GM12878 (cell line): ENCODE measurements around the gene GPBAR1. TPM values are rescaled to one million over a fixed set of nuclear protein-coding genes. Genes with fewer than 3 reads are reported as not detected.

Experiments used
- ATAC-seq: fragments of 200-7000 bp; cut with Tn5 transposase; 3 replicates; pipeline ENCODE4 v1.9.1; 2020; ENCODE audit warnings: mild to moderate bottlenecking, moderate library complexity
- BruUV-seq: library from RNA; stranded (reverse); fragments of 400-500 nt; replicated peaks from 2 replicates; lab custom pipeline; 2021; lab: Mats Ljungman, UMichigan
- CTCF ChIA-PET: fragments of 300-600 bp; sonication (Branson Sonifier 250); formaldehyde crosslinking; extraction: SDS; loops from one replicate; lab custom pipeline; 2021; ENCODE audit warnings: inconsistent platforms; lab: Yijun Ruan, JAX
- POLR2A ChIA-PET: fragments of 350-600 bp; formaldehyde crosslinking; extraction: SDS; loops from one replicate; lab custom pipeline; 2021; ENCODE audit warnings: inconsistent platforms; lab: Charles Lee
- RAD21 ChIA-PET: fragments of 300-600 bp; sonication (Branson Sonifier 250); formaldehyde crosslinking; loops from one replicate; lab custom pipeline; 2023; ENCODE audit warnings: antibody characterized with exemption; ENCODE audit not compliant: unreplicated experiment; lab: Charles Lee
- SMC1A ChIA-PET: fragments of 300-600 bp; sonication (Branson Sonifier 250); formaldehyde crosslinking; loops from one replicate; lab custom pipeline; 2023; ENCODE audit not compliant: unreplicated experiment, uncharacterized antibody; lab: Charles Lee
- DNase-seq: peaks from one replicate; pipeline ENCODE4 v3.0.0-alpha.2; 2011; ENCODE audit warnings: low read depth, low spot score
- FAIRE-seq: peaks from 3 replicates; lab custom pipeline; 2011; peaks lifted over from hg19 to GRCh38; lab: Jason Lieb, UNC
- H2AFZ ChIP-seq: 2 replicates; pipeline ENCODE4 v1.6.0; 2011; ENCODE audit warnings: low read depth, low read length, control low read depth; ENCODE audit not compliant: control insufficient read depth
- H3K27ac ChIP-seq: 2 replicates; pipeline ENCODE4 v1.5.1; 2011; ENCODE audit warnings: control low read depth; ENCODE audit not compliant: control insufficient read depth, insufficient read depth
- H3K27me3 ChIP-seq, 2 experiments: replicated peaks in 1 of 2; 2 replicates each; pipeline versions ENCODE4 v1.6.0 to v1.6.1; 2011; ENCODE audit warnings: low read length in 1 of 2; ENCODE audit not compliant: control insufficient read depth in 2 of 2, insufficient read depth in 2 of 2
- H3K36me3 ChIP-seq, 2 experiments: 2 replicates each; pipeline ENCODE4 v1.5.1; 2011; ENCODE audit warnings: low read length in 1 of 2; ENCODE audit not compliant: control insufficient read depth in 2 of 2, insufficient read depth in 2 of 2
- H3K4me1 ChIP-seq: 2 replicates; pipeline ENCODE4 v1.6.1; 2011; ENCODE audit warnings: mild to moderate bottlenecking, low read length, moderate library complexity, mixed read lengths; ENCODE audit not compliant: control insufficient read depth, insufficient read depth
- H3K4me2 ChIP-seq: 2 replicates; pipeline ENCODE4 v1.6.0; 2011; ENCODE audit warnings: control low read depth; ENCODE audit not compliant: control insufficient read depth, insufficient read depth
- H3K4me3 ChIP-seq: fragments of 200-600 bp; sonication (generic); 2 replicates; pipeline ENCODE4 v1.5.1; 2016
- H3K79me2 ChIP-seq: 2 replicates; pipeline ENCODE4 v1.6.0; 2011; ENCODE audit warnings: low read length; ENCODE audit not compliant: control insufficient read depth, insufficient read depth
- H3K9ac ChIP-seq: 2 replicates; pipeline ENCODE4 v1.8.0; 2011; ENCODE audit warnings: low read length, control low read depth, mixed read lengths; ENCODE audit not compliant: control insufficient read depth, insufficient read depth
- H3K9me3 ChIP-seq: replicated peaks from 3 replicates; pipeline ENCODE4 v1.5.1; 2011; ENCODE audit warnings: mild to moderate bottlenecking, low read length; ENCODE audit not compliant: control insufficient read depth, insufficient read depth
- H4K20me1 ChIP-seq: 2 replicates; pipeline ENCODE4 v1.6.0; 2011; ENCODE audit not compliant: control insufficient read depth, insufficient read depth
- CBX3 ChIP-seq: fragments of 200-600 bp; sonication (generic); IDR thresholded peaks from 2 replicates; pipeline ENCODE4 v1.6.1; 2016; ENCODE audit warnings: low read depth, borderline replicate concordance
- HDAC6 ChIP-seq: fragments of 200-600 bp; sonication (generic); IDR thresholded peaks from one replicate; pipeline ENCODE4 v1.8.0; 2017; ENCODE audit warnings: antibody characterized with exemption; ENCODE audit not compliant: unreplicated experiment
- RAD21 ChIP-seq: IDR thresholded peaks from 2 replicates; pipeline ENCODE4 v1.6.1; 2011; ENCODE audit warnings: mild to moderate bottlenecking, low read depth, low read length, moderate library complexity; ENCODE audit not compliant: insufficient read depth
- RFX5 ChIP-seq: IDR thresholded peaks from 2 replicates; pipeline ENCODE4 v1.6.1; 2011; ENCODE audit warnings: low read depth, low read length, improper control_type of control experiment
- SREBF1 ChIP-seq: IDR thresholded peaks from 2 replicates; pipeline ENCODE4 v1.6.1; 2012; ENCODE audit warnings: mild to moderate bottlenecking, low read length
- YBX1 ChIP-seq: fragments of 450-650 bp; IDR thresholded peaks from 2 replicates; pipeline ENCODE4 v1.6.1; 2016; ENCODE audit warnings: antibody characterized with exemption
- WGBS: methylation state at CpG from one replicate; pipeline ENCODE4 v1.1.6; 2016; ENCODE audit warnings: low lambda C conversion rate; ENCODE audit not compliant: insufficient replicate concordance, insufficient coverage; ENCODE audit errors: missing lambda C conversion rate; 5-methylcytosine and 5-hydroxymethylcytosine counted together
- in situ Hi-C: fragments of 300-500 bp; cut with MboI; formaldehyde crosslinking; loops from 9 replicates; pipeline ENCODE4 v1.14.3; 2018; ENCODE audit warnings: mixed read lengths
- intact Hi-C: fragments of 100-400 bp; cut with micrococcal nuclease; formaldehyde crosslinking; loops from one replicate; pipeline ENCODE4 v1.14.2; 2022; ENCODE audit not compliant: unreplicated experiment
- polyA plus RNA-seq, 11 experiments: library from polyadenylated mRNA; depleted of rRNA in 4 of 11; unstranded in 6 of 11; stranded (reverse) in 5 of 11; fragments of >200 nt; fragmentation: Nextera tagmentation in 4 of 11; fragmentation: Illumina TruSeq in 1 of 11; extraction: Ambion mirVana in 4 of 11; extraction: Trizol in 1 of 11; gene quantifications; 1 replicate in 1 of 11; 2 replicates in 10 of 11; pipeline versions ENCODE4 v1.2.1 to v1.2.3, GENCODE V29; 2011 to 2016; ENCODE audit warnings: inconsistent platforms in 2 of 11, missing spikeins in 2 of 11, low read depth in 1 of 11
- total RNA-seq, 4 experiments: library from RNA; depleted of rRNA in 3 of 4; stranded (reverse); fragments of >200 nt in 3 of 4; fragmentation: Illumina TruSeq in 1 of 4; extraction: Trizol in 1 of 4; gene quantifications; 2 replicates each; pipeline versions ENCODE4 v1.2.1 to v1.2.3, GENCODE V29; 2013 to 2021
- TF ChIP-seq, protein P1 (sequence below): fragments of 450-650 bp; IDR thresholded peaks from 2 replicates; pipeline ENCODE4 v1.6.1; 2017; ENCODE audit warnings: antibody characterized with exemption, mild to moderate bottlenecking, moderate library complexity
- TF ChIP-seq, protein P2 (sequence below): IDR thresholded peaks from 2 replicates; pipeline ENCODE4 v1.6.1; 2011; ENCODE audit warnings: mild to moderate bottlenecking, low read depth, low read length, moderate library complexity; ENCODE audit not compliant: insufficient replicate concordance
- TF ChIP-seq, protein P3 (sequence below): fragments of 450-650 bp; formaldehyde crosslinking; IDR thresholded peaks from 2 replicates; pipeline ENCODE4 v1.4.0; 2020; ENCODE audit warnings: mild to moderate bottlenecking, moderate library complexity
- TF ChIP-seq, protein P4 (sequence below): fragments of 450-650 bp; IDR thresholded peaks from 2 replicates; pipeline ENCODE4 v1.6.1; 2016; ENCODE audit warnings: mild to moderate bottlenecking
- TF ChIP-seq, protein P5 (sequence below): fragments of 450-650 bp; formaldehyde crosslinking; IDR thresholded peaks from 2 replicates; pipeline ENCODE4 v1.4.0; 2022; ENCODE audit warnings: mild to moderate bottlenecking, moderate library complexity

The GPBAR1 gene
- total and polyA plus RNA-seq, 10 of the 15 experiments (the other 5 are each of a cell fraction or from before 2014, with no cell fraction given), result 0.03 to 0.36 (median 0.11) TPM; not detected in 3

DNA sequence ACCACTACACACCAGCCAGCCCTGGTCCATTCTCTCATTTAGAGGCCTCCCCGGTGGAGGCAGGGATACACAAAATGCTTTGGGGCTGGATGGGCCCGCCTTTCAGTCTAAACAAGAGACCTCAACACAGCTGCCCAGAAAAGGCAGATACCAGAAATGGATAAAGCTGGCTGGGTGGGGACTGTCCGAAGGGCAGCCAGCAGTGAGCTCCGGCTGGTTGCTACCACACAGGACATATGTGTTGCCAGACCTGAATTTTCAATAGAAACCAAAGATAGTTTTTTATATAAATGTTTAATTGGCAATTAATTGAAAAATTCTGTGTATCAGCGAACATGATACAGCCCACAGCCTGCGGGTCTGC lies 1.4 kb downstream of the GPBAR1 start:
- Histone ChIP-seq H3K36me3 (peaks cover 10 to 18% of the 10 kb centered on the region in 2 experiments; a peak in 3 of 4 replicates), H3K9me3 (no peaks in the 10 kb centered on the region), H3K9ac (no peak overlapping the region), H3K4me2 (no peak overlapping the region), H3K27ac (0 out of 2 replicates have a peak overlapping the region, but pooled peaks have one; percentile 10), H4K20me1 (no peaks in the 10 kb centered on the region), H3K79me2 (no peaks in the 10 kb centered on the region), H3K27me3 (no peaks in the 10 kb centered on the region), H3K4me1 (peaks cover 31% of the 10 kb centered on the region), H2AFZ (no peak overlapping the region), H3K4me3 (no peak overlapping the region)
- TF ChIP-seq, protein P1, sequence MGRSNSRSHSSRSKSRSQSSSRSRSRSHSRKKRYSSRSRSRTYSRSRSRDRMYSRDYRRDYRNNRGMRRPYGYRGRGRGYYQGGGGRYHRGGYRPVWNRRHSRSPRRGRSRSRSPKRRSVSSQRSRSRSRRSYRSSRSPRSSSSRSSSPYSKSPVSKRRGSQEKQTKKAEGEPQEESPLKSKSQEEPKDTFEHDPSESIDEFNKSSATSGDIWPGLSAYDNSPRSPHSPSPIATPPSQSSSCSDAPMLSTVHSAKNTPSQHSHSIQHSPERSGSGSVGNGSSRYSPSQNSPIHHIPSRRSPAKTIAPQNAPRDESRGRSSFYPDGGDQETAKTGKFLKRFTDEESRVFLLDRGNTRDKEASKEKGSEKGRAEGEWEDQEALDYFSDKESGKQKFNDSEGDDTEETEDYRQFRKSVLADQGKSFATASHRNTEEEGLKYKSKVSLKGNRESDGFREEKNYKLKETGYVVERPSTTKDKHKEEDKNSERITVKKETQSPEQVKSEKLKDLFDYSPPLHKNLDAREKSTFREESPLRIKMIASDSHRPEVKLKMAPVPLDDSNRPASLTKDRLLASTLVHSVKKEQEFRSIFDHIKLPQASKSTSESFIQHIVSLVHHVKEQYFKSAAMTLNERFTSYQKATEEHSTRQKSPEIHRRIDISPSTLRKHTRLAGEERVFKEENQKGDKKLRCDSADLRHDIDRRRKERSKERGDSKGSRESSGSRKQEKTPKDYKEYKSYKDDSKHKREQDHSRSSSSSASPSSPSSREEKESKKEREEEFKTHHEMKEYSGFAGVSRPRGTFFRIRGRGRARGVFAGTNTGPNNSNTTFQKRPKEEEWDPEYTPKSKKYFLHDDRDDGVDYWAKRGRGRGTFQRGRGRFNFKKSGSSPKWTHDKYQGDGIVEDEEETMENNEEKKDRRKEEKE, result no peak
- TF ChIP-seq, protein P2, sequence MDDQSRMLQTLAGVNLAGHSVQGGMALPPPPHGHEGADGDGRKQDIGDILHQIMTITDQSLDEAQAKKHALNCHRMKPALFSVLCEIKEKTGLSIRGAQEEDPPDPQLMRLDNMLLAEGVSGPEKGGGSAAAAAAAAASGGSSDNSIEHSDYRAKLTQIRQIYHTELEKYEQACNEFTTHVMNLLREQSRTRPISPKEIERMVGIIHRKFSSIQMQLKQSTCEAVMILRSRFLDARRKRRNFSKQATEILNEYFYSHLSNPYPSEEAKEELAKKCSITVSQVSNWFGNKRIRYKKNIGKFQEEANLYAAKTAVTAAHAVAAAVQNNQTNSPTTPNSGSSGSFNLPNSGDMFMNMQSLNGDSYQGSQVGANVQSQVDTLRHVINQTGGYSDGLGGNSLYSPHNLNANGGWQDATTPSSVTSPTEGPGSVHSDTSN, result no peak
- TF ChIP-seq RAD21, result no peak
- TF ChIP-seq, protein P3, sequence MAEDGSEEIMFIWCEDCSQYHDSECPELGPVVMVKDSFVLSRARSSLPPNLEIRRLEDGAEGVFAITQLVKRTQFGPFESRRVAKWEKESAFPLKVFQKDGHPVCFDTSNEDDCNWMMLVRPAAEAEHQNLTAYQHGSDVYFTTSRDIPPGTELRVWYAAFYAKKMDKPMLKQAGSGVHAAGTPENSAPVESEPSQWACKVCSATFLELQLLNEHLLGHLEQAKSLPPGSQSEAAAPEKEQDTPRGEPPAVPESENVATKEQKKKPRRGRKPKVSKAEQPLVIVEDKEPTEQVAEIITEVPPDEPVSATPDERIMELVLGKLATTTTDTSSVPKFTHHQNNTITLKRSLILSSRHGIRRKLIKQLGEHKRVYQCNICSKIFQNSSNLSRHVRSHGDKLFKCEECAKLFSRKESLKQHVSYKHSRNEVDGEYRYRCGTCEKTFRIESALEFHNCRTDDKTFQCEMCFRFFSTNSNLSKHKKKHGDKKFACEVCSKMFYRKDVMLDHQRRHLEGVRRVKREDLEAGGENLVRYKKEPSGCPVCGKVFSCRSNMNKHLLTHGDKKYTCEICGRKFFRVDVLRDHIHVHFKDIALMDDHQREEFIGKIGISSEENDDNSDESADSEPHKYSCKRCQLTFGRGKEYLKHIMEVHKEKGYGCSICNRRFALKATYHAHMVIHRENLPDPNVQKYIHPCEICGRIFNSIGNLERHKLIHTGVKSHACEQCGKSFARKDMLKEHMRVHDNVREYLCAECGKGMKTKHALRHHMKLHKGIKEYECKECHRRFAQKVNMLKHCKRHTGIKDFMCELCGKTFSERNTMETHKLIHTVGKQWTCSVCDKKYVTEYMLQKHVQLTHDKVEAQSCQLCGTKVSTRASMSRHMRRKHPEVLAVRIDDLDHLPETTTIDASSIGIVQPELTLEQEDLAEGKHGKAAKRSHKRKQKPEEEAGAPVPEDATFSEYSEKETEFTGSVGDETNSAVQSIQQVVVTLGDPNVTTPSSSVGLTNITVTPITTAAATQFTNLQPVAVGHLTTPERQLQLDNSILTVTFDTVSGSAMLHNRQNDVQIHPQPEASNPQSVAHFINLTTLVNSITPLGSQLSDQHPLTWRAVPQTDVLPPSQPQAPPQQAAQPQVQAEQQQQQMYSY (CRISPR knock-in tag), result no peak
- TF ChIP-seq, protein P4, sequence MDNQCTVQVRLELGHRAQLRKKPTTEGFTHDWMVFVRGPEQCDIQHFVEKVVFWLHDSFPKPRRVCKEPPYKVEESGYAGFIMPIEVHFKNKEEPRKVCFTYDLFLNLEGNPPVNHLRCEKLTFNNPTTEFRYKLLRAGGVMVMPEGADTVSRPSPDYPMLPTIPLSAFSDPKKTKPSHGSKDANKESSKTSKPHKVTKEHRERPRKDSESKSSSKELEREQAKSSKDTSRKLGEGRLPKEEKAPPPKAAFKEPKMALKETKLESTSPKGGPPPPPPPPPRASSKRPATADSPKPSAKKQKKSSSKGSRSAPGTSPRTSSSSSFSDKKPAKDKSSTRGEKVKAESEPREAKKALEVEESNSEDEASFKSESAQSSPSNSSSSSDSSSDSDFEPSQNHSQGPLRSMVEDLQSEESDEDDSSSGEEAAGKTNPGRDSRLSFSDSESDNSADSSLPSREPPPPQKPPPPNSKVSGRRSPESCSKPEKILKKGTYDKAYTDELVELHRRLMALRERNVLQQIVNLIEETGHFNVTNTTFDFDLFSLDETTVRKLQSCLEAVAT, result no peak
- TF ChIP-seq CBX3, result no peak
- TF ChIP-seq SREBF1, result no peak
- no peak for TF ChIP-seq YBX1
- TF ChIP-seq RFX5, result no peak
- TF ChIP-seq, protein P5, sequence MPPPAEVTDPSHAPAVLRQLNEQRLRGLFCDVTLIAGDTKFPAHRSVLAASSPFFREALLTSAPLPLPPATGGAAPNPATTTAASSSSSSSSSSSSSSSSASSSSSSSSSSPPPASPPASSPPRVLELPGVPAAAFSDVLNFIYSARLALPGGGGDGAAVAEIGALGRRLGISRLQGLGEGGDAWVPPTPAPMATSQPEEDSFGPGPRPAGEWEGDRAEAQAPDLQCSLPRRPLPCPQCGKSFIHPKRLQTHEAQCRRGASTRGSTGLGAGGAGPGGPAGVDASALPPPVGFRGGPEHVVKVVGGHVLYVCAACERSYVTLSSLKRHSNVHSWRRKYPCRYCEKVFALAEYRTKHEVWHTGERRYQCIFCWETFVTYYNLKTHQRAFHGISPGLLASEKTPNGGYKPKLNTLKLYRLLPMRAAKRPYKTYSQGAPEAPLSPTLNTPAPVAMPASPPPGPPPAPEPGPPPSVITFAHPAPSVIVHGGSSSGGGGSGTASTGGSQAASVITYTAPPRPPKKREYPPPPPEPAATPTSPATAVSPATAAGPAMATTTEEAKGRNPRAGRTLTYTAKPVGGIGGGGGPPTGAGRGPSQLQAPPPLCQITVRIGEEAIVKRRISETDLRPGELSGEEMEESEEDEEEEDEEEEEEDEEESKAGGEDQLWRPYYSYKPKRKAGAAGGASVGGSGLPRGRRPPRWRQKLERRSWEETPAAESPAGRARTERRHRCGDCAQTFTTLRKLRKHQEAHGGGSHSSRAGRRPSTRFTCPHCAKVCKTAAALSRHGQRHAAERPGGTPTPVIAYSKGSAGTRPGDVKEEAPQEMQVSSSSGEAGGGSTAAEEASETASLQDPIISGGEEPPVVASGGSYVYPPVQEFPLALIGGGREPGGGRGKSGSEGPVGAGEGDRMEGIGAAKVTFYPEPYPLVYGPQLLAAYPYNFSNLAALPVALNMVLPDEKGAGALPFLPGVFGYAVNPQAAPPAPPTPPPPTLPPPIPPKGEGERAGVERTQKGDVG (CRISPR knock-in tag), result no peak
- TF ChIP-seq HDAC6, result no peak
- POLR2A ChIA-PET, result no interaction called here
- no TSS peak for BruUV-seq
- SMC1A ChIA-PET, result no interaction called here
- CTCF ChIA-PET, result interaction anchor here (0.9 to 4.7 kb wide), 2 partner anchors 9 to 10 kb away, joined by 3 to 22 read pairs; partner anchors contain the start of genes AAMP and PNKD
- RAD21 ChIA-PET, result no interaction called here
- FAIRE-seq, result no peak
- no peak for ATAC-seq
- 80% methylated on average over 6 of the region's 6 CpGs for WGBS
- in situ Hi-C loops (no loop called here), intact Hi-C loops (no loop called here)
- DNase-seq, result no peak
